IMR-90 (cell line): ENCODE measurements around the gene CACNA1D. TPM values are rescaled to one million over a fixed set of nuclear protein-coding genes. Genes with fewer than 3 reads are reported as not detected.

Experiments used
- ATAC-seq: fragments of 200-7000 bp; cut with Tn5 transposase; 2 replicates; pipeline ENCODE4 v1.9.1; 2020; ENCODE audit warnings: low read depth, mild to moderate bottlenecking, moderate library complexity
- BruUV-seq: library from RNA; stranded (reverse); fragments of 400-500 nt; replicated peaks from 2 replicates; lab custom pipeline; 2021; lab: Mats Ljungman, UMichigan
- CTCF ChIA-PET: fragments of 300-600 bp; formaldehyde crosslinking; extraction: SDS; loops from one replicate; lab custom pipeline; 2021; ENCODE audit warnings: antibody characterized with exemption; lab: Yijun Ruan, JAX
- POLR2A ChIA-PET: fragments of 300-600 bp; sonication (Branson Sonifier 250); formaldehyde crosslinking; loops from one replicate; lab custom pipeline; 2022; ENCODE audit warnings: antibody characterized with exemption; ENCODE audit not compliant: unreplicated experiment; lab: Charles Lee
- DNase-seq: peaks from one replicate; pipeline ENCODE4 v3.0.0; 2013
- H2AFZ ChIP-seq: replicated peaks from 2 replicates; pipeline ENCODE3; 2013; ENCODE audit warnings: low read length, mild to moderate bottlenecking; ENCODE audit not compliant: poor library complexity
- H2AK5ac ChIP-seq: 2 replicates; pipeline ENCODE4 v1.6.1; 2013; ENCODE audit warnings: low read depth, low read length, inconsistent platforms
- H2AK9ac ChIP-seq: replicated peaks from 2 replicates; pipeline ENCODE3; 2013; ENCODE audit warnings: mild to moderate bottlenecking, low read depth, low read length, moderate library complexity; ENCODE audit not compliant: poor library complexity
- H2BK120ac ChIP-seq: 2 replicates; pipeline ENCODE4 v1.6.1; 2013; ENCODE audit warnings: low read depth, low read length, inconsistent platforms
- H2BK15ac ChIP-seq: 3 replicates; pipeline ENCODE4 v1.6.1; 2013; ENCODE audit warnings: low read depth, low read length, inconsistent platforms
- H2BK20ac ChIP-seq: 2 replicates; pipeline ENCODE4 v1.6.1; 2013; ENCODE audit warnings: low read depth, mild to moderate bottlenecking, inconsistent platforms, low read length, moderate library complexity
- H2BK5ac ChIP-seq: 2 replicates; pipeline ENCODE4 v1.6.1; 2013; ENCODE audit warnings: mild to moderate bottlenecking, low read depth, low read length, inconsistent platforms; ENCODE audit not compliant: poor library complexity, severe bottlenecking
- H3K14ac ChIP-seq: replicated peaks from 2 replicates; pipeline ENCODE4 v1.6.1; 2013; ENCODE audit warnings: low read depth, low read length, inconsistent platforms
- H3K18ac ChIP-seq: 2 replicates; pipeline ENCODE4 v1.6.1; 2013; ENCODE audit warnings: low read depth, low read length, control low read depth
- H3K23ac ChIP-seq: 2 replicates; pipeline ENCODE4 v1.6.1; 2013; ENCODE audit warnings: low read depth, low read length, inconsistent platforms
- H3K27ac ChIP-seq: 2 replicates; pipeline ENCODE4 v1.5.1; 2013; ENCODE audit warnings: mild to moderate bottlenecking, control low read depth, low read length; ENCODE audit not compliant: insufficient read depth
- H3K27me3 ChIP-seq: 2 replicates; pipeline ENCODE4 v1.6.1; 2013; ENCODE audit warnings: low read length; ENCODE audit not compliant: control insufficient read depth, insufficient read depth
- H3K36me3 ChIP-seq: 2 replicates; pipeline ENCODE4 v1.6.1; 2013; ENCODE audit warnings: low read length, mixed read lengths; ENCODE audit not compliant: control insufficient read depth, insufficient read depth
- H3K4ac ChIP-seq: 2 replicates; pipeline ENCODE4 v1.6.1; 2013; ENCODE audit warnings: low read depth, low read length, inconsistent platforms
- H3K4me1 ChIP-seq: 2 replicates; pipeline ENCODE4 v1.6.1; 2013; ENCODE audit warnings: low read length, mixed read lengths; ENCODE audit not compliant: control insufficient read depth, insufficient read depth
- H3K4me2 ChIP-seq: 2 replicates; pipeline ENCODE4 v1.6.1; 2013; ENCODE audit warnings: low read depth, mild to moderate bottlenecking, control low read depth, low read length, moderate library complexity
- H3K4me3 ChIP-seq: 2 replicates; pipeline ENCODE4 v1.5.1; 2013; ENCODE audit warnings: low read depth, mild to moderate bottlenecking, control low read depth, low read length, moderate library complexity; ENCODE audit not compliant: insufficient read depth
- H3K56ac ChIP-seq: 2 replicates; pipeline ENCODE4 v1.6.1; 2013; ENCODE audit warnings: low read length, inconsistent platforms; ENCODE audit not compliant: insufficient read depth; ENCODE audit errors: extremely low read depth
- H3K79me1 ChIP-seq, 2 experiments: 2 replicates each; pipeline ENCODE4 v1.6.1; 2013; ENCODE audit warnings: low read length in 2 of 2, inconsistent platforms in 1 of 2, low read depth in 1 of 2
- H3K9ac ChIP-seq: 2 replicates; pipeline ENCODE4 v1.6.1; 2013; ENCODE audit warnings: low read depth, low read length, control low read depth
- H3K9me1 ChIP-seq: 2 replicates; pipeline ENCODE4 v1.6.1; 2013; ENCODE audit warnings: low read length, inconsistent platforms; ENCODE audit not compliant: insufficient read depth
- H3K9me3 ChIP-seq: 2 replicates; pipeline ENCODE4 v1.6.1; 2013; ENCODE audit warnings: low read length; ENCODE audit not compliant: control insufficient read depth, insufficient read depth
- H4K20me1 ChIP-seq: 2 replicates; pipeline ENCODE4 v1.6.1; 2013; ENCODE audit warnings: low read length, inconsistent platforms; ENCODE audit not compliant: insufficient read depth
- H4K5ac ChIP-seq: 2 replicates; pipeline ENCODE4 v1.6.1; 2013; ENCODE audit warnings: mild to moderate bottlenecking, low read depth, low read length, control low read depth
- H4K8ac ChIP-seq, 2 experiments: 2 replicates each; pipeline ENCODE4 v1.6.1; 2013; ENCODE audit warnings: low read depth in 2 of 2, low read length in 2 of 2, control low read depth in 1 of 2, inconsistent platforms in 1 of 2
- H4K91ac ChIP-seq: 2 replicates; pipeline ENCODE4 v1.6.1; 2013; ENCODE audit warnings: low read depth, low read length, inconsistent platforms; ENCODE audit not compliant: insufficient read depth
- BHLHE40 ChIP-seq: fragments of 150-350 bp; IDR thresholded peaks from 2 replicates; pipeline ENCODE4 v1.6.1; 2016; ENCODE audit warnings: mild to moderate bottlenecking, low read depth, low read length
- CEBPB ChIP-seq: IDR thresholded peaks from 2 replicates; pipeline ENCODE4 v1.6.1; 2012; ENCODE audit warnings: low read depth, low read length, improper control_type of control experiment
- FOS ChIP-seq: fragments of 150-350 bp; IDR thresholded peaks from 2 replicates; pipeline ENCODE4 v1.6.1; 2016; ENCODE audit warnings: low read depth, low read length
- MAFK ChIP-seq: IDR thresholded peaks from 2 replicates; pipeline ENCODE4 v1.6.1; 2012; ENCODE audit warnings: low read depth, low read length, improper control_type of control experiment
- MXI1 ChIP-seq: IDR thresholded peaks from 2 replicates; pipeline ENCODE4 v1.6.1; 2012; ENCODE audit warnings: low read depth, mild to moderate bottlenecking, low read length, moderate library complexity, borderline replicate concordance
- NFE2L2 ChIP-seq: fragments of 150-350 bp; IDR thresholded peaks from 2 replicates; pipeline ENCODE4 v1.6.1; 2016; ENCODE audit warnings: low read depth, mild to moderate bottlenecking, low read length
- RAD21 ChIP-seq: IDR thresholded peaks from 2 replicates; pipeline ENCODE4 v1.6.1; 2012; ENCODE audit warnings: low read length, improper control_type of control experiment
- RCOR1 ChIP-seq: IDR thresholded peaks from 2 replicates; pipeline ENCODE4 v1.6.1; 2012; ENCODE audit warnings: mild to moderate bottlenecking, low read length, improper control_type of control experiment; ENCODE audit not compliant: insufficient replicate concordance
- WGBS, 2 experiments: methylation state at CpG; one replicate each; pipeline versions ENCODE4 v1.1.5 to v1.1.7; 2013; ENCODE audit warnings: missing lambda C conversion rate in 2 of 2; ENCODE audit not compliant: insufficient read length in 1 of 2; ENCODE audit errors: extremely low coverage in 2 of 2; 5-methylcytosine and 5-hydroxymethylcytosine counted together
- dilution Hi-C: fragments of 300-500 bp; cut with HindIII; formaldehyde crosslinking; loops from one replicate; pipeline ENCODE4 v1.14.3; 2018; ENCODE audit warnings: low sequenced_read_pairs; ENCODE audit not compliant: unreplicated experiment
- in situ Hi-C: fragments of 300-500 bp; cut with MboI; formaldehyde crosslinking; loops from 3 replicates; pipeline ENCODE4 v1.14.3; 2019; ENCODE audit warnings: low sequenced_read_pairs, inconsistent platforms, mixed read lengths
- intact Hi-C: fragments of 100-400 bp; cut with micrococcal nuclease; formaldehyde crosslinking; loops from 2 replicates; pipeline ENCODE4 v1.10.0; 2022
- polyA plus RNA-seq, 3 experiments: library from polyadenylated mRNA; depleted of rRNA; stranded (reverse); fragments of >200 nt; gene quantifications; 2 replicates each; pipeline ENCODE4 v1.2.3, GENCODE V29; 2012; ENCODE audit warnings: low replicate concordance in 1 of 3
- total RNA-seq: library from RNA; depleted of rRNA; stranded (reverse); fragments of >200 nt; gene quantifications from 2 replicates; pipeline ENCODE4 v1.2.3, GENCODE V29; 2012

Gene CACNA1D
- total and polyA plus RNA-seq, 2 of the 4 experiments (the other 2 are of a cell fraction) = 0.07 TPM; not detected in 1

DNA sequence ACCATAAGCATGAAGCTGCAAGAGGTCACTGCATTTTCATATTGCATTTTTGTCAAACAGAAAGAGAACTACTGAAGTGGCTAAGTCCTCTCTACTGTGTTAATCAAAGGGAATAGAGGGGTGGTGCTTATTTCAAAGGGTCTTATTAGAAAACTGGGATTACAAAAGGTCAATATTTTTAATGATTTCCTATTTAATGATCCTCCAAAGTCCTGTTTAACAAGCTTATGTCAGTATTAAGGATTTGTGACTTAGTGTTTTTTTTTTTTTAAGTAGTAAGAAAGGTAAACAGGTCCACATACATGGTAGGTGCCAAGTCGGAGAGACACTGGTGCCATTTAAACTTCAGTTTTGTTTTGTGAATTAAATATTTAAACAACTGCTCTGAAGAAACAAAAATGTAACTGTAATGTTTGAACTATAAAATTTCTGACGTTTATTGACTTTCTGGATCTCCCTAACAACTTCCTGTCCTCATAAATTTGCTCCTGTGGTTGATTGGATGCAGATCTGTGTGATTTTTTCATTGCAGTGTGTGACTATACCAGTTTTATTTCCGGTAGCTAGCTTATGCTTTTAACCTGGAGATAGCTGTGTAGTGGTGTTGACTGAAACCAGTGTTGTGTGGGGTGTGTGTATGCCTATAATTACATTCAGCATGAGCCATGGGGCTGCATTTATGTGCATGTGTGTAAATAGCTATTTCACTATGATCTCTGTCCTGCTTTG is 8.6 kb upstream of the CACNA1D start:
- H2BK20ac ChIP-seq = no peak overlapping the region
- no peak overlapping the region for H3K18ac ChIP-seq
- no peak overlapping the region for H2AK5ac ChIP-seq
- H3K36me3 ChIP-seq = no peaks in the 10 kb centered on the region
- no TSS peak for BruUV-seq
- no peak overlapping the region for H4K8ac ChIP-seq
- H3K14ac ChIP-seq = no peak overlapping the region
- H2AFZ ChIP-seq = no peak overlapping the region
- H2BK120ac ChIP-seq = no peak overlapping the region
- peaks cover 2% of the 10 kb centered on the region for H3K27me3 ChIP-seq
- POLR2A ChIA-PET = no interaction called here
- no peaks in the 10 kb centered on the region for H3K79me1 ChIP-seq
- H3K9me1 ChIP-seq = no peaks in the 10 kb centered on the region
- no peak overlapping the region for H3K9ac ChIP-seq
- H2AK9ac ChIP-seq = no peak overlapping the region
- H3K4me2 ChIP-seq = no peak overlapping the region
- no peak overlapping the region for H3K23ac ChIP-seq
- no peak overlapping the region for H3K4me3 ChIP-seq
- DNase-seq = no peak
- no peak overlapping the region for H4K5ac ChIP-seq
- no peak for ATAC-seq
- CTCF ChIA-PET = interaction anchor here (0.6 kb wide), 1 partner anchor 220 kb away, joined by 4 read pairs; no protein-coding TSS in a partner anchor
- no peak overlapping the region for H3K27ac ChIP-seq
- no CpG with 5 or more reads among the region's 3 CpGs for WGBS, 2 experiments
- no peaks in the 10 kb centered on the region for H4K20me1 ChIP-seq
- in situ Hi-C loops = no loop called here
- no peak overlapping the region for H3K56ac ChIP-seq
- H2BK15ac ChIP-seq = no peak overlapping the region
- dilution Hi-C loops = no loop called here
- H4K91ac ChIP-seq = no peak overlapping the region
- no peaks in the 10 kb centered on the region for H3K9me3 ChIP-seq
- no peak overlapping the region for H3K4ac ChIP-seq
- no peak for TF ChIP-seq NFE2L2
- TF ChIP-seq RCOR1 = no peak
- TF ChIP-seq FOS = no peak
- TF ChIP-seq CEBPB = no peak
- TF ChIP-seq BHLHE40 = no peak
- no peak for TF ChIP-seq MAFK
- no peak for TF ChIP-seq RAD21
- TF ChIP-seq MXI1 = no peak
- intact Hi-C loops = no loop called here
- no peaks in the 10 kb centered on the region for H3K4me1 ChIP-seq
- no peak overlapping the region for H2BK5ac ChIP-seq
